GM18951 (cell line): ENCODE measurements around the gene WDR73.

ENCODE experiments used
- POLR2A ChIP-seq: IDR thresholded peaks from 4 replicates; pipeline ENCODE4 v1.6.1; 2011; ENCODE audit warnings: mild to moderate bottlenecking; ENCODE audit not compliant: insufficient read length, insufficient read depth; ENCODE audit errors: extremely low read depth
- in situ Hi-C: fragments of 300-500 bp; cut with MboI; formaldehyde crosslinking; loops from one replicate; pipeline ENCODE4 v1.12.0; 2022; ENCODE audit warnings: low sequenced_read_pairs, mixed read lengths, inconsistent platforms; ENCODE audit not compliant: unreplicated experiment

WDR73 gene

DNA sequence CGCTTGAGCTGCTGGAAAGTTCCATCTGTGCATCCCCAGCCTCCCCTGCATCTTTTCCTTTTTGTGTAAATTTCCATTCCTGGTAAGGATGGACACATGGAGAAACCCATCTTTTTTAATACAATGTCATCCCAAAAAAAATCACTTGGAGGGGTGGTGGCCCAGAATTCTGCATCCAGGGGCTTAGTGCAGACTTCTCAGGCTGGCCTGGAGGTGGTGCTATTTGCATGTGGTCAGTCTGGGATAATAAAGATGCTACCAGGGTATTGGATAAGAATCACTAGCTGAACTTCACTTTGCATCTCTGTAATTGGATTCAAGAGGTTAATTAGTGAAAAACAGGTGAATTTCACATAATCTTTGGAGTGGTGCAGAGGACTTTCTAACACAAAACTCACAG is 55.1 kb downstream of the WDR73 start:
- TF ChIP-seq POLR2A: no peak
- in situ Hi-C loops: loop anchor here (25.0 kb wide), 1 partner anchor 288 kb away; the partner anchor contains the start of gene SLC28A1

DNA sequence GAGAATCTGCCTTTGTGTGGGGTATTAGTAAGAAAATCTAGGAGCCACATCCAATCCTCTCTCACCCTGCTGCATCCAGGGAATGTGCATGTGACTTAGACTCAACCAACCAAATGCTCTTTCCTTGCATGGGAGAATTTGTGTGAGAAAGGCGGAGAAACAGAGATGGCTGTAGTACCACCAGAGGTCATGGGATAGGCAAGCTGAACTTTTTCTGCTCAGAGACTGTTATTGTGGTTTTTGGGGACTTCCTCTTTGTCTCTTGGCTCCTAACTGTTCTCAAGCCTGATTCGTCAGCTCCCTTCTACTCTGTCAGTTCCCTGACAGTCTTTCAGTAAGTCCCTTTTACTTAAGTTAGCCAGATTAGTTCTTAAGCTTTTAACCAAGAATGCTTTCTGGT is 55.8 kb downstream of the WDR73 start:
- no peak for TF ChIP-seq POLR2A
- in situ Hi-C loops: loop anchor here (25.0 kb wide), 1 partner anchor 289 kb away; the partner anchor contains the start of gene SLC28A1

- in situ Hi-C loops: loop anchor here (25.0 kb wide), 1 partner anchor 290 kb away; the partner anchor contains the start of gene SLC28A1
- no peak for TF ChIP-seq POLR2A
These were observed 56.8 kb downstream of the WDR73 start for GRCh38 chr15:84597296-84597695.

GRCh38 chr15:84595660-84596059 is 58.4 kb downstream of the WDR73 start:
- in situ Hi-C loops: loop anchor here (25.0 kb wide), 1 partner anchor 292 kb away; the partner anchor contains the start of gene SLC28A1
- no peak for TF ChIP-seq POLR2A

DNA sequence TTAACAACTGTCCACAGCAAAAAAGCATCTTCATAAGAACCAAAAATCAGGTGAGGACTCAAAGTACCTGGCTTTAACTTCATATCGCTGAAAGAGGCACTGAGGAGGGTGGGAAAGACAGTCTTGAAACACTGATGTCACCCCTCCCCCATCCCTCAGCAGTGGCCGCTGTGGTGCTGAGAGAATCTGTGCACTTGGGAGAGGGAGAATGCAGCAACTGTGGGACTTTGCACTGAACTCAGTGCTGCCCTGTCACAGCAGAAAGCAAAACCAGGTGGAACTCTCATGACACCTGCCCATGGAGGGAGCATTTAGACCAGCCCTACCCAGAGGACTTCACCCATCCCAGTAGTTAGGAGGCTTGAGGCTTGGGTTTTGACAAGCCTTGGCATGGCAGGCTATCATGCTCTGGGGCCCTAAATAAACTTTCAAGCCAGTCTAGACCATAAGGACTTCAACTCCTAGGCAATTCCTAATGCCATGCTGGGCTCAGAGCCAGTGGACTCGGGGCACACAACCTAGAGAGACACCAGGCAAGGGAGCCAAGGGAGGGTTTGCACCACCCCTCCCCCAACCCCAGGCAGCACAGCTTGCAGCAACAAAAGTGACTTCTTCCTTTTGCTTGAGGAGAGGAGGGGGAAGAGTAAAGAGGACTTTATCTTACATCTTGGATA is 59.3 kb downstream of the WDR73 start:
- in situ Hi-C loops: loop anchor here (25.0 kb wide), 1 partner anchor 293 kb away; the partner anchor contains the start of gene SLC28A1
- TF ChIP-seq POLR2A: no peak

DNA sequence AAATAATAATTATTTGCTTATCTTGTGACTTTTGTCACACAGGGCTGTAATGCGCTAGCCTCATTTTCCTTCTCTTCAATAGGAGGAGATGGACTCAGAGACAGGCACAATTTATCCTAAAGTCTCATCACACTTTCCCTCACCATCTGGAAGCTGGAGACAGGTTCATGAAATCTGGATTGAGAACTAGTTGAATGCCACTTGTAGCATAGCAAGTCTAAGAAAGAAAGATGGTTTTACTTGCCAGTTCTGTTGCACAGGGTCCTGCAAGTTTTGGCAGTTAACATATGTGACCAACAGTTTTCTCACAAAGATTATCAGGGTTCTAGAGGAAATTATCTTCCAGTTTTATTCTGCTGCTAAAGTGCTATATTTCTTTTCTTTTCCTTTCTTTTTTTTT is 62.3 kb downstream of the WDR73 start:
- in situ Hi-C loops: loop anchor here (25.0 kb wide), 1 partner anchor 295 kb away; the partner anchor contains the start of gene SLC28A1
- TF ChIP-seq POLR2A: no peak

GRCh38 chr15:84590406-84590805 is 63.7 kb downstream of the WDR73 start:
- no peak for TF ChIP-seq POLR2A
- in situ Hi-C loops: loop anchor here (25.0 kb wide), 1 partner anchor 297 kb away; the partner anchor contains the start of gene SLC28A1
